ENCODE measurements around the gene PRXL2A.

PRXL2A gene

GRCh38 chr10:80427541-80427940 is 19.2 kb downstream of the PRXL2A start:
- Histone ChIP-seq H3K4me3 (ENCODE audit: low read length) (no peak overlapping the region), H3K9ac (ENCODE audit: low read length) (no peak overlapping the region), H3K4me1 (ENCODE audit: control insufficient read depth, insufficient read depth, low read length) (no peaks in the 10 kb centered on the region), H3K9me3 (ENCODE audit: control insufficient read depth, low read length) (no peaks in the 10 kb centered on the region), H3K36me3 (ENCODE audit: control insufficient read depth, insufficient read depth, low read length, severe bottlenecking) (peaks cover 94% of the 10 kb centered on the region), H3K27me3 (replicated peaks; ENCODE audit: control insufficient read depth, insufficient read depth, low read length) (no peaks in the 10 kb centered on the region)
- DNase-seq (ENCODE audit: low read depth), result no peak

- Histone ChIP-seq H3K9me3 (ENCODE audit: control insufficient read depth, low read length) (no peaks in the 10 kb centered on the region), H3K4me3 (ENCODE audit: low read length) (no peak overlapping the region), H3K4me1 (ENCODE audit: control insufficient read depth, insufficient read depth, low read length) (no peaks in the 10 kb centered on the region), H3K9ac (ENCODE audit: low read length) (no peak overlapping the region), H3K36me3 (ENCODE audit: control insufficient read depth, insufficient read depth, low read length, severe bottlenecking) (peaks cover 97% of the 10 kb centered on the region), H3K27me3 (replicated peaks; ENCODE audit: control insufficient read depth, insufficient read depth, low read length) (no peaks in the 10 kb centered on the region)
- no peak for DNase-seq (ENCODE audit: low read depth)
Measured at GRCh38 chr10:80429521-80429973, 21.2 kb downstream of the PRXL2A start.

GRCh38 chr10:80433134-80433533 is 24.8 kb downstream of the PRXL2A start:
- H3K27me3 ChIP-seq (replicated peaks; ENCODE audit: control insufficient read depth, insufficient read depth, low read length), result no peaks in the 10 kb centered on the region
- H3K4me1 ChIP-seq (ENCODE audit: control insufficient read depth, insufficient read depth, low read length), result peaks cover 27% of the 10 kb centered on the region
- peaks cover 64% of the 10 kb centered on the region for H3K36me3 ChIP-seq (ENCODE audit: control insufficient read depth, insufficient read depth, low read length, severe bottlenecking)
- H3K9ac ChIP-seq (ENCODE audit: low read length), result no peak overlapping the region
- H3K4me3 ChIP-seq (ENCODE audit: low read length), result no peak overlapping the region
- no peaks in the 10 kb centered on the region for H3K9me3 ChIP-seq (ENCODE audit: control insufficient read depth, low read length)
- DNase-seq (ENCODE audit: low read depth), result no peak

GRCh38 chr10:80436446-80437098 is 28.2 kb downstream of the PRXL2A start:
- no peak overlapping the region for H3K9ac ChIP-seq (ENCODE audit: low read length)
- no peaks in the 10 kb centered on the region for H3K9me3 ChIP-seq (ENCODE audit: control insufficient read depth, low read length)
- H3K36me3 ChIP-seq (ENCODE audit: control insufficient read depth, insufficient read depth, low read length, severe bottlenecking), result peaks cover 32% of the 10 kb centered on the region
- no peaks in the 10 kb centered on the region for H3K27me3 ChIP-seq (replicated peaks; ENCODE audit: control insufficient read depth, insufficient read depth, low read length)
- DNase-seq (ENCODE audit: low read depth), result no peak
- H3K4me1 ChIP-seq (ENCODE audit: control insufficient read depth, insufficient read depth, low read length), result peaks cover 43% of the 10 kb centered on the region
- no peak overlapping the region for H3K4me3 ChIP-seq (ENCODE audit: low read length)

- H3K4me3 ChIP-seq (ENCODE audit: low read length), result no peak overlapping the region
Measured at GRCh38 chr10:80437227-80437626, 28.9 kb downstream of the PRXL2A start.

GRCh38 chr10:80441831-80442230 is 33.5 kb downstream of the PRXL2A start:
- H3K4me3 ChIP-seq (ENCODE audit: low read length), result no peak overlapping the region
- H3K36me3 ChIP-seq (ENCODE audit: control insufficient read depth, insufficient read depth, low read length, severe bottlenecking), result no peaks in the 10 kb centered on the region
- DNase-seq (ENCODE audit: low read depth), result no peak
- H3K27me3 ChIP-seq (replicated peaks; ENCODE audit: control insufficient read depth, insufficient read depth, low read length), result no peaks in the 10 kb centered on the region
- peaks cover 54% of the 10 kb centered on the region for H3K4me1 ChIP-seq (ENCODE audit: control insufficient read depth, insufficient read depth, low read length)
- H3K9ac ChIP-seq (ENCODE audit: low read length), result no peak overlapping the region
- no peaks in the 10 kb centered on the region for H3K9me3 ChIP-seq (ENCODE audit: control insufficient read depth, low read length)

More at GRCh38 chr10:80437227-80437626, 28.9 kb downstream of the PRXL2A start:
- H3K9me3 ChIP-seq (ENCODE audit: control insufficient read depth, low read length), result no peaks in the 10 kb centered on the region
- no peaks in the 10 kb centered on the region for H3K27me3 ChIP-seq (replicated peaks; ENCODE audit: control insufficient read depth, insufficient read depth, low read length)
- peaks cover 46% of the 10 kb centered on the region for H3K4me1 ChIP-seq (ENCODE audit: control insufficient read depth, insufficient read depth, low read length)
- no peak overlapping the region for H3K9ac ChIP-seq (ENCODE audit: low read length)
- no peak for DNase-seq (ENCODE audit: low read depth)
- H3K36me3 ChIP-seq (ENCODE audit: control insufficient read depth, insufficient read depth, low read length, severe bottlenecking), result peaks cover 26% of the 10 kb centered on the region

GRCh38 chr10:80442879-80443278 is 34.5 kb downstream of the PRXL2A start:
- H3K36me3 ChIP-seq (ENCODE audit: control insufficient read depth, insufficient read depth, low read length, severe bottlenecking), result no peaks in the 10 kb centered on the region
- no peaks in the 10 kb centered on the region for H3K27me3 ChIP-seq (replicated peaks; ENCODE audit: control insufficient read depth, insufficient read depth, low read length)
- DNase-seq (ENCODE audit: low read depth), result no peak
- H3K9ac ChIP-seq (ENCODE audit: low read length), result peak overlapping the region; percentile 25
- peaks cover 43% of the 10 kb centered on the region for H3K4me1 ChIP-seq (ENCODE audit: control insufficient read depth, insufficient read depth, low read length)
- no peaks in the 10 kb centered on the region for H3K9me3 ChIP-seq (ENCODE audit: control insufficient read depth, low read length)
- no peak overlapping the region for H3K4me3 ChIP-seq (ENCODE audit: low read length)

GRCh38 chr10:80443531-80443974 is 35.2 kb downstream of the PRXL2A start:
- Histone ChIP-seq H3K36me3 (ENCODE audit: control insufficient read depth, insufficient read depth, low read length, severe bottlenecking) (no peaks in the 10 kb centered on the region), H3K9me3 (ENCODE audit: control insufficient read depth, low read length) (no peaks in the 10 kb centered on the region), H3K4me1 (ENCODE audit: control insufficient read depth, insufficient read depth, low read length) (peaks cover 36% of the 10 kb centered on the region), H3K9ac (ENCODE audit: low read length) (peak overlapping the region; percentile 14), H3K4me3 (ENCODE audit: low read length) (no peak overlapping the region), H3K27me3 (replicated peaks; ENCODE audit: control insufficient read depth, insufficient read depth, low read length) (no peaks in the 10 kb centered on the region)
- DNase-seq (ENCODE audit: low read depth), result peak; percentile 36

- H3K4me3 ChIP-seq (ENCODE audit: low read length), result no peak overlapping the region
- H3K27me3 ChIP-seq (replicated peaks; ENCODE audit: control insufficient read depth, insufficient read depth, low read length), result no peaks in the 10 kb centered on the region
- peak overlapping the region; percentile 14 for H3K9ac ChIP-seq (ENCODE audit: low read length)
- H3K36me3 ChIP-seq (ENCODE audit: control insufficient read depth, insufficient read depth, low read length, severe bottlenecking), result no peaks in the 10 kb centered on the region
- no peaks in the 10 kb centered on the region for H3K9me3 ChIP-seq (ENCODE audit: control insufficient read depth, low read length)
- no peak for DNase-seq (ENCODE audit: low read depth)
- H3K4me1 ChIP-seq (ENCODE audit: control insufficient read depth, insufficient read depth, low read length), result peaks cover 31% of the 10 kb centered on the region
Measured at GRCh38 chr10:80444124-80444523, 35.8 kb downstream of the PRXL2A start.

- Histone ChIP-seq H3K36me3 (ENCODE audit: control insufficient read depth, insufficient read depth, low read length, severe bottlenecking) (no peaks in the 10 kb centered on the region), H3K9me3 (ENCODE audit: control insufficient read depth, low read length) (no peaks in the 10 kb centered on the region), H3K27me3 (replicated peaks; ENCODE audit: control insufficient read depth, insufficient read depth, low read length) (no peaks in the 10 kb centered on the region), H3K4me3 (ENCODE audit: low read length) (no peak overlapping the region), H3K9ac (ENCODE audit: low read length) (no peak overlapping the region), H3K4me1 (ENCODE audit: control insufficient read depth, insufficient read depth, low read length) (peaks cover 27% of the 10 kb centered on the region)
- DNase-seq (ENCODE audit: low read depth), result peak; percentile 84
Measured at GRCh38 chr10:80444646-80445319, 36.4 kb downstream of the PRXL2A start.

GRCh38 chr10:80447436-80448190 is 39.3 kb downstream of the PRXL2A start:
- H3K27me3 ChIP-seq (replicated peaks; ENCODE audit: control insufficient read depth, insufficient read depth, low read length), result no peaks in the 10 kb centered on the region
- H3K9ac ChIP-seq (ENCODE audit: low read length), result no peak overlapping the region
- H3K4me3 ChIP-seq (ENCODE audit: low read length), result no peak overlapping the region
- no peak for DNase-seq (ENCODE audit: low read depth)
- H3K9me3 ChIP-seq (ENCODE audit: control insufficient read depth, low read length), result peaks cover 8% of the 10 kb centered on the region
- H3K4me1 ChIP-seq (ENCODE audit: control insufficient read depth, insufficient read depth, low read length), result peaks cover 27% of the 10 kb centered on the region
- H3K36me3 ChIP-seq (ENCODE audit: control insufficient read depth, insufficient read depth, low read length, severe bottlenecking), result no peaks in the 10 kb centered on the region
